DMS114 treated with DMSO at 0.1 percent for 48 hours (cell line): Measurements from ENCODE around the gene EXOC3L4.

Source experiments
- DNase-seq: peaks from one replicate; lab custom pipeline; 2025; ENCODE audit not compliant: unreplicated experiment; lab: John Stamatoyannopoulos, UW

EXOC3L4 gene

DNA sequence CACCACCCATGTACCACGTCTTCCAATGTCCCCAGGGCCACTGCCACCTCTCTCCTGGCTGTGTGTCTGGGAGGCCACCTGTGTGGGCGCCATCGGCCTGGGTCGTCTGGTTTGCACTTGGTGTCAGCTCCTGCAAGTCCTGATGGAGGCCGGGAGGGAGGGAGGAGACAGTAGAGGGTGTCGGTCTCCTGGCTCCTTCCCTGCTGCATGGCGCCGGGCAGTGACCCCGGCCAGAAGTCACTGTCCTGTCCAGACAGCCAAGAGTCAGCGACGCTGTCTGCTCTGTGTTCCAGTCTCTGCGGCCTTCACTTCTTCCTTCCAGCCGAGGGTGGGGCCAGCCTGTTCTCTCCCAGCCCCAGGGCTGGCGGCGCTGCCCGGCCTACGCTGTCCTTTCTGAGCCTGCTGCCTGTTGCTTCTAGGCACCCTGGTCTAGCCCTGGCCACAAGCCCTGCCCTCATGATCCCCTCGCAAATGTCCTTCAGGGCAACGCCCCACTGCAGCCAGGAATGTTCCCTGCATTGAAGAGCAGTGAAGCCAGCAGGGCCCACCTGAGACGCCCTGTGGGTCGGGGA, 23.5 kb upstream of the EXOC3L4 start:
- DNase-seq: no peak

DNA sequence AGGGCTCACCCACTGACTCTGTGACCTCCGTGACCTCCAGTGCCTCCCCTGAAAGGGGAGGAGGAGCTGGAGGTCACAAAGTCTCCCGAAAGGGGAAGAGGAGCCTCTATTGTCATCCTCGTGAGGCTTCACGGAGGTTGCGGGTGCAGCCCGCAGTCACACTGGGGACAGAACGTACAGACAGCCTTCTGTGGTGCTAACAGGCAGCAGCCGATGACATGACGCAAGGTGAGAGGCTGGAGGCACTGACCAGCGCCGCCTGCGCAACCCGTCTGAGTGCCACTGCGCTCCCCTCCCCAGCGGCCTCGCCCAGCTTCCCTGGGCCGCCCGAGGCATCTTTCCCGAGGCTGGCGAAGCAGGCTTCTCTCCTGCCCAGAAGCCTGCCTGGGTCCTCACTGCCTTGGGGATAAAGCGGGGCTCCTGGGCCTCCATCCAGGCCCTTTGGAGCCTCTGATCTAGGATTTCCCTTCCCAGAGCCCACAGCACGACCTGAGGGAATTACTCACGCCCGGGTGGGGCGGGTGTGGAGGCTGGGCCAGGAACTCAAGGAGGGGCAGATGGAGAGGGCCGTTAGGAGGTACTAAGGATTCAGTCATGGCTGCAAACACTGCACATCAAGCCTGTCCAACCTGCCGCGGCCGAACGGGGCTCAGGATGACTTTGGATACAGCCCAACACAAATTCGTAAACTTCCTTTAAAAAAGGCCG, 22.8 kb upstream of the EXOC3L4 start:
- DNase-seq: no peak

GRCh38 chr14:103072595-103073366, 21.7 kb upstream of the EXOC3L4 start:
- no peak for DNase-seq

DNA sequence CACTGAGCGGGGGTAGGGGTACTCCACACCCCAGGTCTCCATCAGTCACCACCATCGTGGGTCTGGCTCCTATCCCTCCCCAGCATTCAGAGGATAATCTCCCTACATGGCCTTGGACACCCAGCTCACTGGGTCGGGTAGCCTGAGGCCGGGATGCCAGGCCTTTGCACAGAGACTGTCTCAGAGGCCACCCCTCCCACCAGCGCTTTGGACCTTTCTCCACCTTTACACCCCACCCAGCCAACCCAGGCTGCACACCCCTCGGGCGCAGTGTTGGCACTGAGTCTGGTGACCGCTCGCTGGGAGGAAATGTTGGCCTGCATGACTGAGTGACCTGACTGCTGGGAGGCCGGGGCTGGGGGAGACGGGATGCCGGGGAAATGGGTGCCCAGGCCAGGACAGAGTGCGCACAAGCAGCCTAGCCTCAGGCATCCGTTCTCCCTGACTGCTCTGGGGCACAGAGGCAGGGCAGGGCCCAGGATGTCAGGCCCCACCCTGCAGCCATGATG, 21.1 kb upstream of the EXOC3L4 start:
- no peak for DNase-seq

GRCh38 chr14:103073876-103074728, 20.4 kb upstream of the EXOC3L4 start:
- DNase-seq: no peak

DNA sequence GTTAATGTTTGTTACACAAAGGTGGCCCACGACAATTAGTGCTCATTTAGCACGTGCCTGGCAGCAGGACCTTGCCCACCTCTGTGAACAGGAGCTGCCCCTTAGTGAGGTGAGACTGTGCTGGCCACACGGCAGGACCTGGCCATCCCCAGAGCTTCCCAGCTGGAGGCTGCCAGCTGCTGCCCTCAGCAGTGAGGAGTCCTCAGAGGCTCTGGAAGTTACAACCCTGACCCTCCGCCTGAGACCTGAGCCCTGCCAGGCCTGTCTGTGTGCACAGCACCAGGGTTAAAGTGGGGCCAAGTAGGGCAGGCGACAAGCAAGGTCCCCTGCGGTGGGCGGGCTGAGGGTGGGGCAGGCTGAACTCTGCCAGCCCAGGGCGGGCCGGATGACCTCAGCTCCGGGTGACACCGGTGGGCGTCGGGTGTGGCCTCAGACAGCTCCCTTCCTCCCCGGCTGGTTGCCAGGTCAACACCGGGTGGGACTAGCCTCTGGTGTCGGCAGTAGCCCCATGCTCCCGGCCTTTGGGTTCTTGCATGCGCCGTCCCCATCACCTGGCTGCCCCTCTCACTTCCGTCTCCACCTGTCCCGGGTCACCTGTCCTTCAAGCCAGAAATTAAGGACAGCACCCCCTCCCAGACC, 19.7 kb upstream of the EXOC3L4 start:
- DNase-seq: no peak

- peak; percentile 45 for DNase-seq
These were observed 16.1 kb upstream of the EXOC3L4 start for GRCh38 chr14:103078420-103078749.

- no peak for DNase-seq
These were observed 15.5 kb upstream of the EXOC3L4 start for GRCh38 chr14:103078860-103079587.

- DNase-seq: no peak
These were observed 12.6 kb upstream of the EXOC3L4 start for GRCh38 chr14:103081951-103082350.

DNA sequence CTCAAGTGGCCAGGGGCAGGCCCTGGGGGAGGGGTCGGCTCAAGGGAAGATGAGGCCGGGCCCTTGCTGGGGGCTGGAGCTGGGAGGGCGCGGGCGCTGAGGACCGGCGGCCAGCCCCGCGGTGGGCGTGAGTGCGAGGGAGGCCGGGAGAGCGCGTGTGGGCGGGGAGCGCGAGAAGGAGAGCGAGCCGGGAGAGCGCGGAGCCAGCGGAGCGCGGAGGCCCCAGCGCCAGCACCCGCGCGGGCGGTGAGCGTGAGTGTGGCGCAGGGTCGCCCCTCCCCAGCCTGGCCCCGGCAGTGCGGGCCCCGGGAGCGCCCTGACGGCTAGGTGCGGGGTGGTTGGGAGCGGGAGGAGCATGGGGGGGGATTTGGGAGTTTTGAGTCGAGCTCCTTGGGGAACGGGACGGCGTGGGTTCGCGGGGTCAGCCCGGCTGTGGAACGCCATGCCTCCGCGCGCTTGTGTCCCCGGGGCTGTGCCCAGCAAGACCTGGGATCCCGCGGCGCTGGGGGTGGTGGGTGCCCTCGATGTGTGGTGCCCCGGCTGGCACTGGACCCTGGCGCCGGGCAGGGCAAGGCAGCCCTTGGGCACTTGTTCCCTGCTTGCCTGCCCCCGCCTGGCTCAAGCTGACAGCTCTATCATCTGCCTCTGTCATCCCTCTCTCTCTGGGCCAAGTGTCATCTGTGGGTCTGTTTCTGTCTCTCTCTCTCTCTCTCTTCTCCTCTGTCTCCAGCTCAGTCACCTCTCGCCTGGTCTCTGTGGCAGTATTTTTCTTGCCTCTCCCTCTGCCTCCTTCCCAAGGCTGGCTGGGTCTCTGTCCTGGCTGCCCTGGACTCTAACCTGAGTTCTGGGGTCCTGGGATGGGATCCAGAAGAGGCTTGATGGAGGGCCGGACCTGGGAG, 10.3 kb upstream of the EXOC3L4 start, which contains the start of gene LBHD2:
Gene LBHD2 (plus strand): TSS at position 190 of the 899 bp plus-strand sequence. CDS start 1,803 bp downstream, outside the sequence.
- no peak for DNase-seq

GRCh38 chr14:103085106-103086091, 9.1 kb upstream of the EXOC3L4 start:
- no peak for DNase-seq

DNA sequence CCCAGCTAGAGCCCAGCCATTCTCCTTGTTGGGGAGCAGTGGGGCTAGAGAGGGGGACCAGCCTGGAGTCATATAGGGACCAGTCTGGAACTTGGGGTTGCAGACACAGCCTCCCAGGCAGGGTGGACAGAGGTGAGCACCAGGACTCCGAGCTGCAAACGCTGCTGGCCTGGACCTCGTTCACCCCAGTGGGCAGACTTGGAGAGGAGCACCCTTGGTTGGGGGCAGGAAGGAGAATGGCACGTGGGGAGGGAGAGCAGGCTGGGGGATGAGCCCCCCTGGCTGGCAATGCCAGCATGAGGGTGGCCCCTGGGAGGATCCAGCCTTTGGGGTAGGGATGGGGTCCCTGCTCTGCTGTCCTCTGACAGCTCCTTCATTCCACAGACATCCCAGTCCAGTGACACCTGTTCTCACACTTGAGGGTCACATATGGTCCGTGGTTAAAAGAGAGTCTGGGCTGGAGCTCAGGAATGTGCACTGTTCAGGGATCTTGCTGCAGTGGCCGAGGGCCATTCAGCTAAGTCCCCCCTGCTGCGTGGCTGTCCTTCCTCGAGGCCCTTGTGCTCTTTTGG, 7.7 kb upstream of the EXOC3L4 start:
- no peak for DNase-seq

DNA sequence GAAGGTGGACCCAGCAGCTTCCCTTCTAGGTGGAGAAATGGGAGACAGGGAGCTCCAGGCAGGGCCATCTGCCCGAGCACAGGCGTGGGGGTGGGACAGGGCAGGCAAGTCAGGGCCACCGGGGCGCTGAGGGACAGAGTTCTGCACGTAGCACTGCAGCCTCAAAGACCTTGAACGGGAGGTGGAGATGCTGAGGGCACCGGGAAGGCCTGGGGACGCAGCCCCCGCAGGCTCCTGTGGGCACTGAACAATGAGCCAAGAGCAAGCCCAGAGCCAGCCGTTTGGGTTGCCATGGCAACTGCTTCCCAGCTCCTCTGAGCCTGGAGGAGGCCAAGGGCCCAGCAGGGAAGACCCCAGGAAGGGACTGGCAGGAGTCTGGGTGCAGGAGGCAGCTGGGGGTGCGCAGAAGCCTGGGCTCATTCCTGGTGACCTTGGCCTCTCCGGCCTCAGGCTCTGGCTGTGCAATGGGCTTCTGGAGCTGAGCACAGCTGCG, 7.1 kb upstream of the EXOC3L4 start:
- DNase-seq: no peak

DNA sequence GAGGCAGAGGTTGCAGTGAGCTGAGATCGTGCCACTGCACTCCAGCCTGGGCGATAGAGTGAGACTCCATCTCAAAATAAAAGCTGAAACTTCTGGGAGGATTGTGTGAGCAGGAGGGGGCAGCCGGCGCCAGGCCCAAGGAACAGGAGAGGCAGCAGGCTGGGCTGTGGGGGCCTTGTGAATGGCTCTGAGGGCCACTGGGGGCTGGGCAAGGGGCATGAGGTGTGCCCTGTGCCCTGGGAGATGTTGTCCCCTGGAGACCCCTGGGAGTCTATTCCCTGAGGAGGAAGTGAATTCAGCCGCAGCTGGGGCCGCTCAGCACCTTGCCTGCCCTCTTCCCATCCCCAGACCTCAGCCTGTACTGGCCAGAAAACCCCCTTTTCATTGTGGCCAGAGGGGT, 5.6 kb upstream of the EXOC3L4 start:
- DNase-seq: no peak

GRCh38 chr14:103089386-103090335, 4.9 kb upstream of the EXOC3L4 start:
- no peak for DNase-seq

GRCh38 chr14:103090481-103091020, 4.0 kb upstream of the EXOC3L4 start:
- no peak for DNase-seq
